ENCODE measurements around the gene F5.
"Not testable (repeated sequence)": the region's sequence is repeated elsewhere in the genome, so short reads cannot be mapped to it uniquely, and the experiment has no call there.

The F5 gene

DNA sequence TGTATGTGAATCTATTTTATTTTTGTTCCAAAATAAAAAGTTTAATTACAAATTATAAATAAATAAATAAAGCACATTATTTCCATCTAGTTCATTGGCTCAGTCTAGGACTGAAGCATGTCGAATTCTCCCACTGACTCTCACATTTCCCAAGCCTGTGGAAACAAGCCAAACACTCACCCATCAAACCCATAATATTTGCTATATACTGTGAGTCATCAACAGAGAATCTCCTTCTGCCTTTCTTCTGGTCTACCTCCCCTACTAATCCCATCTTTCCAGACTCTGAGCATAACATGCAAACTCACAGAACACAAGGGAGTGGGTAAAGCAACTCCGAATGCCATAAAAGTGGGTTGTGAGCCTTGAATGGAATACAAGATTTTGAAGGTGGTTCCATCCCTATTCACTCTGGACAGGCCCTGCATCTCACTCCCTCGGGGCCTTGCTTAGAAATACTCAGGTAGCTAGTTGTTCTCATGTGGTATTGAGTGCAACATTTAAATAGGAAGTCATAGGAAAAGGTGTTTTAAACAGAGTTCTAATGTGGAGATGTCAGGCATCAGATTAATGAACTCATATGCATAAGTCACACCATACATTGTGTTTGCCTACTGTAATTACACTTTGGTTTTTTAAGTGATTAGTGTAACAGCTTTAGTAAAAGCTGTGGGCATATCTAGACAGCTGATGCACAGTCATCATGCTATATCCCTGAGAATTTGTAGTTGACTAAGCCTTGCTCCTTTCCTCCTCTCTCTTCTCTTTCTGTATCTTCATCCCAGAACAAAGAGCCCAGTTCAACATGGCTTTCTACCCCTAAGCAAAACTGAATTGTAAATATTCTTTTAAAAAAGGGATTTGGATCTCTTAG lies 47.0 kb downstream of the F5 start:
- Histone ChIP-seq H3K36me3 (ENCODE audit: control insufficient read depth in 2 of 2, insufficient read depth in 2 of 2, low read length in 2 of 2) (no peaks in the 10 kb centered on the region), H3K4me1 (ENCODE audit: control insufficient read depth, insufficient read depth, low read length) (no peaks in the 10 kb centered on the region)

DNA sequence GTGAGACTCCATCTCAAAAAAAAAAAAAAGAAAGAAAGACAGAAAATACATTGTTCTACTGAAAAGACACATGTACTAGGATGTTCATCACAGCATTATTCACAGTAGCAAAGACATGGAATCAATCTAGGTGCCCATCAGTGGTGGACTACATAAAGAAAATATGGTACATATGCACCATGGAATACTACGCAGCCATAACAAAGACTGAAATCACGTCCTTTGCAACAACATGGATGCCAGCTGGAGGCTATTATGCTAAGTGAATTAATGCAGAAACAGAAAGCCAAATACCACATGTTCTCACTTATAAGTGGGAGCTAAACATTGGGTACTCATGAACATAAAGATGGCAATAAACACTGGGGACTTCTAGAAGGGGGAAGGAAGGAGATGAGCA lies 51.6 kb downstream of the F5 start:
- no peaks in the 10 kb centered on the region for H3K4me1 ChIP-seq (ENCODE audit: control insufficient read depth, insufficient read depth, low read length)
- no peaks in the 10 kb centered on the region for H3K27me3 ChIP-seq (ENCODE audit: control insufficient read depth in 1 of 2, insufficient read depth in 2 of 2, low read length in 2 of 2)
- no peak overlapping the region for H3K9ac ChIP-seq (ENCODE audit: low read length in 2 of 2)
- no peak overlapping the region for H3K27ac ChIP-seq (ENCODE audit: low read length)
- no peaks in the 10 kb centered on the region for H3K9me3 ChIP-seq (ENCODE audit: control insufficient read depth in 2 of 2, low read length in 2 of 2)
- no peak overlapping the region for H3K4me3 ChIP-seq (ENCODE audit: low read length in 2 of 2)
- H3K36me3 ChIP-seq (ENCODE audit: control insufficient read depth in 2 of 2, insufficient read depth in 2 of 2, low read length in 2 of 2), result no peaks in the 10 kb centered on the region

More for the DNA sequence above, 47.0 kb downstream of the F5 start:
- Histone ChIP-seq H3K27ac (ENCODE audit: low read length) (no peak overlapping the region), H3K9me3 (ENCODE audit: control insufficient read depth in 2 of 2, low read length in 2 of 2) (no peaks in the 10 kb centered on the region), H3K9ac (ENCODE audit: low read length in 2 of 2) (no peak overlapping the region), H3K27me3 (ENCODE audit: control insufficient read depth in 1 of 2, insufficient read depth in 2 of 2, low read length in 2 of 2) (no peaks in the 10 kb centered on the region), H3K4me3 (ENCODE audit: low read length in 2 of 2) (no peak overlapping the region)

DNA sequence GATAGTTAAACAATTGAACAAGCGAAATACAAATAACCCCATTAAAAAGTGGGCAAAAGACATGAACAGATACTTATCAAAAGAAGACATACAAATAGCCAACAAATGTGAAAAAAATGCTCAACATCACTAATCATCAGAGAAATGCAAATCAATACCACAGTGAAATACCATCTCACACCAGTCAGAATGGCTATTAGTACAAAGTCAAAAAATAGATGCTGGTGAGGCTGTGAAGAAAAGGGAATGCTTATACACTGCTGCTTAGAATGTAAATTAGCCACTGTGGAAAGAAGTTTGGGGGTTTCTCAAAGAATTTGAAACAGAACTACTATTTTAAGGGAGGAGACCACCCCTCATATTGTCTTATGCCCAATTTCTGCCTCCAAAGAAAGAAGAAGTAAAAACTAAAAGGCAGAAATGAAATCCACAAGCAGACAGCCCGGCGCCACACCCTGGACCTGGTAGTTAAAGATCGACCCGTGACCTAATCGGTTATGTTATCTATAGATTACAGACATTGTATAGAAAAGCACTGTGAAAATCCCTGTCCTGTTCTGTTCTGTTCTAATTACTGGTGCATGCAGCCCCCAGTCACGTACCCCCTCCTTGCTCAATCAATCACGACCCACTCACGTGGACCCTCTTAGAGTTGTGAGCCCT lies 52.6 kb downstream of the F5 start:
- H3K27ac ChIP-seq (ENCODE audit: low read length); H3K36me3 ChIP-seq (ENCODE audit: control insufficient read depth in 2 of 2, insufficient read depth in 2 of 2, low read length in 2 of 2); H3K9me3 ChIP-seq (ENCODE audit: control insufficient read depth in 2 of 2, low read length in 2 of 2); H3K27me3 ChIP-seq (ENCODE audit: control insufficient read depth in 1 of 2, insufficient read depth in 2 of 2, low read length in 2 of 2); H3K9ac ChIP-seq (ENCODE audit: low read length in 2 of 2); H3K4me1 ChIP-seq (ENCODE audit: control insufficient read depth, insufficient read depth, low read length); H3K4me3 ChIP-seq (ENCODE audit: low read length in 2 of 2): not testable (repeated sequence)

DNA sequence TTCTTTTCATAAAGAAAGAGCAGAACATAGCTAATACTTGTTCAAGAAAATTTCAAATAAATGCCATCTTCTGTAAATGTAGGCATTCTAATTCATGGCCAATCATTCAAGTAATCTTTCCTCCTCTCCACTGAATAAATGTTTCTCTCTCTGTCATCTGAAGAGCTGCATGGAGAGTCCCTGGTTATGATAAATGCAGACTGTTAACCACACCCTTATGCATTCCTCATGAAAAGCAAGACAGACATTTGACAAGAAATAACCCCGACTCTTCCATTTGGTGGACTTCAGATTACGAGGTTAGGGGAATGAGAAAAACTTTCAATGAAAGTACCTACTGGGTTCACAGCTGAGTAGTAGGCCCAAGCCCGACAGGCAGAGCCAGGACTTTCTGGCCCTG lies 55.8 kb downstream of the F5 start:
- H3K4me3 ChIP-seq (ENCODE audit: low read length in 2 of 2), result no peak overlapping the region
- no peaks in the 10 kb centered on the region for H3K27me3 ChIP-seq (ENCODE audit: control insufficient read depth in 1 of 2, insufficient read depth in 2 of 2, low read length in 2 of 2)
- no peak overlapping the region for H3K9ac ChIP-seq (ENCODE audit: low read length in 2 of 2)
- no peaks in the 10 kb centered on the region for H3K4me1 ChIP-seq (ENCODE audit: control insufficient read depth, insufficient read depth, low read length)
- H3K9me3 ChIP-seq (ENCODE audit: control insufficient read depth in 2 of 2, low read length in 2 of 2), result no peaks in the 10 kb centered on the region
- H3K27ac ChIP-seq (ENCODE audit: low read length), result no peak overlapping the region
- no peaks in the 10 kb centered on the region for H3K36me3 ChIP-seq (ENCODE audit: control insufficient read depth in 2 of 2, insufficient read depth in 2 of 2, low read length in 2 of 2)

DNA sequence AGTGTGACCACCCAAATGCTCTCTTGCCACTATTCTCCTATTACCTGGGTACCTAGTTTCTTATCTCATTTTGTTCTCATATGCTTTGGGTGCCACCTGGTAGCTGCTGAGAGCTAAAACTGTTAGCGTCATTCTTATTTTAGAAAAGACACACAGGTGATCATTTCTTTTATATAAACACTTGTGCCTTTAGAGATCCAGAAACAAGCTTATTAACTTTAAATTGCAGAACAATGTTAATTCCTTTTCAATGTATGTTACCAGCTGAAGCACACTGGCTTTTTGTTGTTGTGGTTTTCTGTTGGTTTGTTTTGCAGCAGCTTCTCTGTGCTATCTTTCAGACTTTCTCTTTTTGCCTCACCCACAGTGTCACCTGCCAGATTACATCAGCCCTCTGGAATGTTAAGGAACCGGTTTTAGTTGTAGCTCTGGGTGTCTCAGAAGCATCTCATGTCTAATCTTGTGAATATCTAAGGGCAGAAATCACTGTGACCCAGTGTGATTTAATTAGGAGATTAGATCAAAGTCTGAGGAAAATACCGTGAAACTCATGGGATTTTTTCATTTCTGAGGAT lies 57.1 kb downstream of the F5 start:
- Histone ChIP-seq H3K4me1 (ENCODE audit: control insufficient read depth, insufficient read depth, low read length) (no peaks in the 10 kb centered on the region), H3K36me3 (ENCODE audit: control insufficient read depth in 2 of 2, insufficient read depth in 2 of 2, low read length in 2 of 2) (no peaks in the 10 kb centered on the region), H3K27me3 (ENCODE audit: control insufficient read depth in 1 of 2, insufficient read depth in 2 of 2, low read length in 2 of 2) (no peaks in the 10 kb centered on the region), H3K9me3 (ENCODE audit: control insufficient read depth in 2 of 2, low read length in 2 of 2) (no peaks in the 10 kb centered on the region), H3K4me3 (ENCODE audit: low read length in 2 of 2) (no peak overlapping the region), H3K9ac (ENCODE audit: low read length in 2 of 2) (no peak overlapping the region), H3K27ac (ENCODE audit: low read length) (no peak overlapping the region)

DNA sequence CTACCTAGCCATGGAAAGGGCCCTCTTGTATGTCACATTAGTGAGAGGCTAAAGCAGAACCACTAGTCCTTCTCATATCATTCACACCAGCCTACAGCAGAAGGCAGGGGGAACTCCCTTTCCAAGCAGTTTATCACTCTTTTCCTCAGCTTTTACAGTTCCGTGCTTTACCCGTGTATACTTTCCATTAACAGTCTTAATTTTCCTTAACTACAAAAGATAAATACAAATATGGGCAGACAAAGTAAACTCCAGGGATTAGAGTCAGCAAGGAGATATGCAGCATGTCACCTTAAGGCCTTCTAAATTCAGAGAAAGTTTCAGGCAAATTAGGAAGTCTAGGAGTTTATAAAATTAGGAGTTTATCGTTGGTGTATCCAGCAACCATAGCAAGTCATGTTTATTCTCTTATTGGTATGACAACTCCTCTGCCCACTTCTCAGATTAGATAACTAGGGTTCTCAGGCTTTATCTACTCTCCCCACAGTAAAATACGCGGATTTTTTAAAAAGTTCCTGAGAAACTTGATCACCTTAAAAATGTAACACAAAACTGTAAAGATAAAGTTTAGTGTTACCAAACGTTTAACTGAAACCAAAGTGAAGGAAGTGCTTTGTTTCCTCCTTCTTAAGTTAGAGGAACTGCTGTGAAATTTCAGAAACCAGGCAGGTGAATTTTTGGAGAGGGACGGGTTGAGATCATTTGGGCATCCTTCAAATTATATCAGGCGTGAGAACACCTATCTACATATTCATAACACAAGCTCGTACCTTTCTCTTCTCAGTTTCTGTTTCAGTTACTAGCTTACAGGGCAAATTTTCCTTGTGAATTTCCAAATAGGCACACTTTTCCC lies 57.8 kb downstream of the F5 start:
- H3K4me1 ChIP-seq (ENCODE audit: control insufficient read depth, insufficient read depth, low read length), result no peaks in the 10 kb centered on the region
- no peak overlapping the region for H3K9ac ChIP-seq (ENCODE audit: low read length in 2 of 2)
- no peaks in the 10 kb centered on the region for H3K36me3 ChIP-seq (ENCODE audit: control insufficient read depth in 2 of 2, insufficient read depth in 2 of 2, low read length in 2 of 2)
- H3K4me3 ChIP-seq (ENCODE audit: low read length in 2 of 2), result no peak overlapping the region
- no peaks in the 10 kb centered on the region for H3K27me3 ChIP-seq (ENCODE audit: control insufficient read depth in 1 of 2, insufficient read depth in 2 of 2, low read length in 2 of 2)
- H3K27ac ChIP-seq (ENCODE audit: low read length), result no peak overlapping the region
- no peaks in the 10 kb centered on the region for H3K9me3 ChIP-seq (ENCODE audit: control insufficient read depth in 2 of 2, low read length in 2 of 2)

DNA sequence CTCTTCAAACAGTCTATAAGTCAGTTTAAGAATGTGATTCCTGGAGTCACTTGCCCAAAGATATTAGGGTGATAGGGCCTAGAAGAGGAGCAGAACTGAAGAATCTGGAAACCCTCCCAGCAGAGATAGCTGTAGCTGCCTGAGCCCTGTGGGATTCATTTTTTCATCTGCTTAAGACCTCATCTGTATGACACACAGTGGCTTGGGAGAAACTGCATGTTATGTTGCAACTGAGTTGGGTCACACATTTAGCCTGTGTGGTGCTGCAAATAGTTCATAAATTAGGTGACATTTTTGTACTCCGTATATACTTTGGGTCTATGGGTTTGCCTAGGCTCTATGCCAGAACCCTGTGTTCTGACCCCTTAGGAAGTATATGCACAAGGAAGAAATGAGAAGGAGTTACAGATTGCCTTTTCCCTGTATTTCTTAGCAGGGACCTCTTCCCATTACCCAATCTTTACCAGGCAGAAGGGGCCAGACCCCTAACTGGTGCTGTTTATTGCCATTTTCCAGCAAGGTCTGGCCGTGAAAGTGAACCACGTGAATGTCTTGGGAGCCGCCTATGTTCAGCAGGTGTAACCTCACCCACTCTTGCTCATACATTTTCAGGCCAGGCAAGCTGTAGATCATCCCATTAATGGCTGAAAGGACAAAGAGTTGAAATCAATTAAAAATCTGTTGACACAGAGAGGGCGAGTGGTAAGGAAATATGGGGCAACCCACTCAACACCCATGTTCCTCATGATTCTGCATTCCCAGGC lies 58.6 kb downstream of the F5 start:
- H3K27me3 ChIP-seq (ENCODE audit: control insufficient read depth in 1 of 2, insufficient read depth in 2 of 2, low read length in 2 of 2), result no peaks in the 10 kb centered on the region
- no peak overlapping the region for H3K4me3 ChIP-seq (ENCODE audit: low read length in 2 of 2)
- no peak overlapping the region for H3K27ac ChIP-seq (ENCODE audit: low read length)
- no peaks in the 10 kb centered on the region for H3K9me3 ChIP-seq (ENCODE audit: control insufficient read depth in 2 of 2, low read length in 2 of 2)
- no peaks in the 10 kb centered on the region for H3K36me3 ChIP-seq (ENCODE audit: control insufficient read depth in 2 of 2, insufficient read depth in 2 of 2, low read length in 2 of 2)
- H3K4me1 ChIP-seq (ENCODE audit: control insufficient read depth, insufficient read depth, low read length), result no peaks in the 10 kb centered on the region
- H3K9ac ChIP-seq (ENCODE audit: low read length in 2 of 2), result no peak overlapping the region

DNA sequence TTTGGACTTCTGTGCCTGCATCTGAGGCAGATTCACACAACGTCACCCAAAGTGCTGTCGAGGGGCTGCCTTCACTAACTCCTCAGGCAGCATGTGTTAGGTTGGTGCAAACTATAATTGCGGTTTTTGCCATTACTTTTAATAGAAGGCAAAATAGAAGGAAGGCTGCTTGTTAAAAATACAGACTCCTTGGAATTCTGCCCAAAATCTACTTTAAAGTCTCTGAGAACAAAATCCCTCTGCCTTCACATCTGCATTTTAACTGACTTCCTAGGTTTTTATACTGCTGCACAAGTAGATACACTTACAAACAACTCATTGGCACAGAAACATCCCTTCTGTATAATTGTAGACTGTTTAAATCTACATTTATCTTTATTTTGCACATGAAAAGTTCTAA lies 59.3 kb downstream of the F5 start:
- no peaks in the 10 kb centered on the region for H3K9me3 ChIP-seq (ENCODE audit: control insufficient read depth in 2 of 2, low read length in 2 of 2)
- H3K4me3 ChIP-seq (ENCODE audit: low read length in 2 of 2), result no peak overlapping the region
- no peak overlapping the region for H3K9ac ChIP-seq (ENCODE audit: low read length in 2 of 2)
- no peaks in the 10 kb centered on the region for H3K36me3 ChIP-seq (ENCODE audit: control insufficient read depth in 2 of 2, insufficient read depth in 2 of 2, low read length in 2 of 2)
- no peaks in the 10 kb centered on the region for H3K27me3 ChIP-seq (ENCODE audit: control insufficient read depth in 1 of 2, insufficient read depth in 2 of 2, low read length in 2 of 2)
- H3K27ac ChIP-seq (ENCODE audit: low read length), result no peak overlapping the region
- H3K4me1 ChIP-seq (ENCODE audit: control insufficient read depth, insufficient read depth, low read length), result no peaks in the 10 kb centered on the region

DNA sequence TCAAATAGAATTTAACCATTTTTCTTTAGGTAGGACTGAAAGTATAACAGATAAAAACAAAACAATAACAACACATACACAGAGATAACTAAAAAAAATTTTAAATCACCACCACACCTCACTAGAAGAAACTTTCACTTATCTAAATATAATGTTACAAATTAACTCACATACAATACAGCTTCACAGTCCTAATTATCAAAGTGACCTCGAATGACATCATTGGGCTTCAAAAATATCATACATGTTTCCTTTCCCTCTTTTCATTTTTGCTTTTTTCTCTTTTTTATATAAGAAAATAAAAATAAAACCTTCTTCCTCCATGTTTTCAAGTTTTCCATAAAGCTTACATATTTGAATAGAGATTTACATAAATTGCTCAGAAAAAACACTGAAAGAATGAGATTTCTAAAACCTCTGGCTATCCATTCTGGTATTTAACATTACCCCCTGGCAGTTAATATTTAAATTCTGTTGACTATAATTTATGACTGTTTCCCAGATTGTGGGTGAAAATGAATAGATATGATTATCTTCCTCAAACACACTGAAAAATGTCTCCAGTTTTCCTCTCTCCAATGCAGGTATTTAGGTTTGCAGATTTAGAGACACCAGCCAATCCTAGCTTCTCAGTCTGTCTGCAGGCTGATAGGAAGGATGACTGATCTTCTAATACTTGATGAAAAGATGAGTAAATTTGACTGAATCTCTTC lies 60.0 kb downstream of the F5 start:
- Histone ChIP-seq H3K27me3 (ENCODE audit: control insufficient read depth in 1 of 2, insufficient read depth in 2 of 2, low read length in 2 of 2) (no peaks in the 10 kb centered on the region), H3K4me3 (ENCODE audit: low read length in 2 of 2) (no peak overlapping the region), H3K9me3 (ENCODE audit: control insufficient read depth in 2 of 2, low read length in 2 of 2) (no peaks in the 10 kb centered on the region), H3K27ac (ENCODE audit: low read length) (no peak overlapping the region), H3K36me3 (ENCODE audit: control insufficient read depth in 2 of 2, insufficient read depth in 2 of 2, low read length in 2 of 2) (no peaks in the 10 kb centered on the region), H3K9ac (ENCODE audit: low read length in 2 of 2) (no peak overlapping the region), H3K4me1 (ENCODE audit: control insufficient read depth, insufficient read depth, low read length) (no peaks in the 10 kb centered on the region)

Measured in stomach smooth muscle (tissue), 2 donors.